Panc1 (cell line): Measurements from ENCODE around the gene LHX4. TPM values are rescaled to one million over a fixed set of nuclear protein-coding genes. Genes with fewer than 3 reads are reported as not detected.

ENCODE experiments used
- ATAC-seq: fragments of 200-7000 bp; cut with Tn5 transposase; 2 replicates; pipeline ENCODE4 v1.9.1; 2020; ENCODE audit warnings: mild to moderate bottlenecking, moderate library complexity
- BruUV-seq: library from RNA; stranded (reverse); fragments of 400-500 nt; replicated peaks from 2 replicates; lab custom pipeline; 2021; lab: Mats Ljungman, UMichigan
- CTCF ChIA-PET: fragments of 300-600 bp; sonication (Branson Sonifier 250); formaldehyde crosslinking; loops from one replicate; lab custom pipeline; 2022; ENCODE audit warnings: antibody characterized with exemption; lab: Charles Lee
- POLR2A ChIA-PET: fragments of 300-600 bp; sonication (Branson Sonifier 250); formaldehyde crosslinking; loops from one replicate; lab custom pipeline; 2022; ENCODE audit warnings: antibody characterized with exemption; lab: Charles Lee
- DNase-seq: peaks from one replicate; pipeline ENCODE4 v3.0.0-alpha.2; 2010; ENCODE audit warnings: low read depth, low spot score
- H3K27ac ChIP-seq: 2 replicates; pipeline ENCODE4 v1.5.1; 2011; ENCODE audit warnings: mild to moderate bottlenecking, low read length, inconsistent platforms
- H3K27me3 ChIP-seq: fragments of 200-500 bp; sonication (Bioruptor generic); 2 replicates; pipeline ENCODE4 v1.6.0; 2014; ENCODE audit warnings: low read length, inconsistent platforms; ENCODE audit not compliant: control insufficient read depth, insufficient read depth
- H3K36me3 ChIP-seq: fragments of 200-500 bp; sonication (Bioruptor generic); 2 replicates; pipeline ENCODE4 v1.5.1; 2014; ENCODE audit warnings: inconsistent platforms, mild to moderate bottlenecking, low read length, moderate library complexity; ENCODE audit not compliant: control insufficient read depth, insufficient read depth
- H3K4me1 ChIP-seq: 2 replicates; pipeline ENCODE4 v1.5.1; 2011; ENCODE audit warnings: inconsistent platforms, mild to moderate bottlenecking, low read length, moderate library complexity; ENCODE audit not compliant: control insufficient read depth, insufficient read depth
- H3K4me3 ChIP-seq, 2 experiments: 2 replicates each; pipeline ENCODE4 v1.5.1; 2011 to 2012; ENCODE audit warnings: low read depth in 2 of 2, low read length in 2 of 2, mild to moderate bottlenecking in 2 of 2, inconsistent platforms in 1 of 2, moderate library complexity in 1 of 2
- H3K9me3 ChIP-seq: fragments of 200-500 bp; sonication (Bioruptor generic); 2 replicates; pipeline ENCODE4 v1.5.1; 2014; ENCODE audit warnings: low read depth, mild to moderate bottlenecking, inconsistent platforms, low read length, moderate library complexity; ENCODE audit not compliant: control insufficient read depth, insufficient read depth
- CTCF ChIP-seq: fragments of 450-650 bp; IDR thresholded peaks from 2 replicates; pipeline ENCODE4 v1.5.1; 2017; ENCODE audit warnings: mild to moderate bottlenecking
- POLR2AphosphoS5 ChIP-seq: IDR thresholded peaks from 2 replicates; pipeline ENCODE4 v1.6.1; 2012; ENCODE audit warnings: mild to moderate bottlenecking, low read depth, low read length, moderate library complexity
- REST ChIP-seq, 2 experiments: IDR thresholded peaks; 2 replicates each; pipeline ENCODE4 v1.6.1; 2011 to 2012; ENCODE audit warnings: low read depth in 2 of 2, control low read depth in 1 of 2, low read length in 1 of 2, mild to moderate bottlenecking in 1 of 2, moderate library complexity in 1 of 2; ENCODE audit not compliant: insufficient read depth in 1 of 2
- SIN3A ChIP-seq: IDR thresholded peaks from 2 replicates; pipeline ENCODE4 v1.6.1; 2012; ENCODE audit warnings: low read depth, mild to moderate bottlenecking, low read length, moderate library complexity, borderline replicate concordance; ENCODE audit not compliant: insufficient read depth
- TCF7L2 ChIP-seq: IDR thresholded peaks from 2 replicates; pipeline ENCODE4 v1.6.1; 2011; ENCODE audit warnings: mild to moderate bottlenecking, low read depth, low read length, inconsistent platforms
- in situ Hi-C: cut with HindIII; loops from 2 replicates; pipeline ENCODE4 v1.10.0; 2016; ENCODE audit warnings: low sequenced_read_pairs, low pct_unique_long_range_greater_than_20kb
- intact Hi-C: fragments of 100-400 bp; cut with micrococcal nuclease; formaldehyde crosslinking; loops from one replicate; pipeline ENCODE4 v1.10.0; 2022; ENCODE audit not compliant: unreplicated experiment
- total RNA-seq: library from RNA; stranded (reverse); gene quantifications from one replicate; pipeline ENCODE4 v1.2.1, GENCODE V29; 2021; ENCODE audit not compliant: unreplicated experiment

Gene LHX4
- total RNA-seq, 1 experiment from 2014 or later: 0.72 TPM

DNA sequence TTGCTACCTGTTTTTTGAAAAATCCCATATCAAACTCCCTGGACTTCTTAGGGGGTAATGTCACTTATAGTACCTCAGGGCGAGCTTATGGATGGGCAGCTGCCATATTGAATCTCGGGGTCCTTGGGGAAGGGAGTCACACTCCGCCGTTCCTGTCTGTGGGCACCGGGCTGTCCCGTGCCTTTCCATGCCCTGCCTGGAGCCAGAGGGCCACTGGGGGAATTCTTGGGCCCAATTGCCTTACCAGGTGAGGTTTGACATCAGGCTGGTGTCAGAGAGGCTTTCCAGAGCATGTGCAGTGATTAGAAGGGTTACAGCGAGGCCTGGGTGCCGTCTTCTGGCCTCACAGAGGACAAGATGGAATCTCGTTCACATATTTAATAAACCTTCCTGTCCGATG lies 46.6 kb upstream of the LHX4 start:
- ChIA-PET POLR2A (no interaction called here), CTCF (interaction anchor here (0.6 kb wide), 1 partner anchor 369 kb away, joined by 16 read pairs; no protein-coding TSS in a partner anchor)
- Histone ChIP-seq H3K36me3 (no peaks in the 10 kb centered on the region), H3K9me3 (no peaks in the 10 kb centered on the region), H3K4me3 (no peak overlapping the region), H3K27me3 (no peaks in the 10 kb centered on the region), H3K27ac (no peak overlapping the region), H3K4me1 (no peaks in the 10 kb centered on the region)
- in situ Hi-C loops: no loop called here
- no peak for DNase-seq
- ATAC-seq: no peak
- BruUV-seq: no TSS peak
- intact Hi-C loops: no loop called here
- TF ChIP-seq POLR2AphosphoS5 (no peak), REST (IDR thresholded peaks at IDR 0.05; ENCODE audit: insufficient read depth in 1 of 2, low read depth in 2 of 2, low read length in 1 of 2) (no peak), TCF7L2 (no peak), SIN3A (no peak), CTCF (no peak)

DNA sequence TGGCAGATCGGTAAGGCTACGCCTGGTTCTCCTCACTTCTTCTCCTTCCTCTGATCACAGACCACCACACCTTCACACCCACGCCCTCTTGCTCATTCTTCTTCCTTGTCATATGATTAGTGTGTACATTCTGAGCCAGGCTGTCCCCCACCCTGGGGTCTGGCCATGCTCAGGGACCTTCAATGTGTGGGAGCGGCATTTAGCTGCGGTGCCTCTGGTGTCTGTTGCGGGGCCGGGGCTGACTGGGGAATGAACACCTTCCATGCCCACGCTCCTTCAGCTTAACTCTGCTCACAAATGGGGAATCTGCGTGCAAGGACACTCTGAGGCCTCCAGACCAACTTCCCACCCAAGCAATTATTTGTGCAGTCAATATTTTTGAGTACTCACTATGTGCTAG lies 46.0 kb upstream of the LHX4 start:
- intact Hi-C loops (no loop called here), in situ Hi-C loops (no loop called here)
- no peaks in the 10 kb centered on the region for H3K27me3 ChIP-seq
- no peaks in the 10 kb centered on the region for H3K36me3 ChIP-seq
- TF ChIP-seq SIN3A: no peak
- TF ChIP-seq CTCF: no peak
- TF ChIP-seq POLR2AphosphoS5: no peak
- TF ChIP-seq REST (IDR thresholded peaks at IDR 0.05; ENCODE audit: insufficient read depth in 1 of 2, low read depth in 2 of 2, low read length in 1 of 2): no peak
- BruUV-seq: no TSS peak
- H3K27ac ChIP-seq: no peak overlapping the region
- no peaks in the 10 kb centered on the region for H3K4me1 ChIP-seq
- DNase-seq (no peak), ATAC-seq (no peak)
- H3K9me3 ChIP-seq: no peaks in the 10 kb centered on the region
- no peak overlapping the region for H3K4me3 ChIP-seq
- ChIA-PET POLR2A (no interaction called here), CTCF (interaction anchor here (0.6 kb wide), 1 partner anchor 370 kb away, joined by 16 read pairs; no protein-coding TSS in a partner anchor)
